Choroid plexus epithelial cell (primary cell): ENCODE data around the gene INTS6L.

ENCODE experiments used
- DNase-seq: peaks from one replicate; pipeline ENCODE4 v3.0.0-alpha.2; 2010; ENCODE audit warnings: low read depth
- H3K4me3 ChIP-seq: 2 replicates; pipeline ENCODE4 v1.5.1; 2011; ENCODE audit warnings: low read depth, mild to moderate bottlenecking, control low read depth, low read length, moderate library complexity
- TF ChIP-seq, protein P1 (sequence below): conservative IDR thresholded peaks from 2 replicates; pipeline ENCODE4 v1.5.1; 2011; ENCODE audit warnings: low read depth, mild to moderate bottlenecking, control low read depth, inconsistent platforms, low read length, moderate library complexity

Gene INTS6L

DNA sequence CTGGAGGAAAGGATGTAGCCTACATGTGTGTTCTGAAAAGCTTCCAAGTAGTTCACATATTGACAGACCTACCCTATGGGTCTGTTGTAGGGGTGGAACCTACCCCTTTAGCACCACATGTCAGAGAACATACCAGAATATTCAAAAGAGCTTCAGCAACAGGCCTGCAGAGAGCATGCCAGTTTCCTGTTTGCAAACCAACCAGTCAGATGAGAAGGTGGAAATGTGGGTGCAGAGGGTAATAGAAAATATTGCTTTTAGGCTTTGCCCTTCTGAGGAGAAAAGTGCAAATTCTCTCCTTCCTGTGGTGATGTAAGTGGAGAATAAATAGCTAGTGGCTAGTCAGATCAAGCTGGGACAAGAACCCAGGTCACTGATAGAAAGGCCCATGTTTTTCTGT, 16.4 kb downstream of the INTS6L start:
- DNase-seq = no peak
- no peak overlapping the region for H3K4me3 ChIP-seq
- TF ChIP-seq, protein P1, sequence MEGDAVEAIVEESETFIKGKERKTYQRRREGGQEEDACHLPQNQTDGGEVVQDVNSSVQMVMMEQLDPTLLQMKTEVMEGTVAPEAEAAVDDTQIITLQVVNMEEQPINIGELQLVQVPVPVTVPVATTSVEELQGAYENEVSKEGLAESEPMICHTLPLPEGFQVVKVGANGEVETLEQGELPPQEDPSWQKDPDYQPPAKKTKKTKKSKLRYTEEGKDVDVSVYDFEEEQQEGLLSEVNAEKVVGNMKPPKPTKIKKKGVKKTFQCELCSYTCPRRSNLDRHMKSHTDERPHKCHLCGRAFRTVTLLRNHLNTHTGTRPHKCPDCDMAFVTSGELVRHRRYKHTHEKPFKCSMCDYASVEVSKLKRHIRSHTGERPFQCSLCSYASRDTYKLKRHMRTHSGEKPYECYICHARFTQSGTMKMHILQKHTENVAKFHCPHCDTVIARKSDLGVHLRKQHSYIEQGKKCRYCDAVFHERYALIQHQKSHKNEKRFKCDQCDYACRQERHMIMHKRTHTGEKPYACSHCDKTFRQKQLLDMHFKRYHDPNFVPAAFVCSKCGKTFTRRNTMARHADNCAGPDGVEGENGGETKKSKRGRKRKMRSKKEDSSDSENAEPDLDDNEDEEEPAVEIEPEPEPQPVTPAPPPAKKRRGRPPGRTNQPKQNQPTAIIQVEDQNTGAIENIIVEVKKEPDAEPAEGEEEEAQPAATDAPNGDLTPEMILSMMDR = no peak

DNA sequence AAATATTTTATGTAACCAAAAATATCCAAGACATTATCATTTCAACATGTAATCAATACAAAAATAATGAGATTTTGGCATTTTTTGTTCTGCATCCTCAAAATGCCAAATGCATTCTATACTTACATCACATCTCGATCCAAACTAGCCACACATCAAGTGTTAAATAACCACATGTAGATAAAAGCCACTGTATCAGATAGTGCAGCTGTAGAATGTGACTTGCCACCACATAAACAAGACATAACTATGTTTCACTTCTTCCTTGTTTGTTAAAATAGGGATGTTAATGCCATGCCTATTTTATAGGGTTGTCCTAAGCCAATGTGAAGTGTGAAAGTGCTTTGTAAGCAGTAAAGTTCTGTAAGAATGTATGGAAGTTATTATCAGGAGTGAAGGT, 20.9 kb downstream of the INTS6L start:
- DNase-seq = no peak
- TF ChIP-seq, protein P1 = no peak
- no peak overlapping the region for H3K4me3 ChIP-seq

DNA sequence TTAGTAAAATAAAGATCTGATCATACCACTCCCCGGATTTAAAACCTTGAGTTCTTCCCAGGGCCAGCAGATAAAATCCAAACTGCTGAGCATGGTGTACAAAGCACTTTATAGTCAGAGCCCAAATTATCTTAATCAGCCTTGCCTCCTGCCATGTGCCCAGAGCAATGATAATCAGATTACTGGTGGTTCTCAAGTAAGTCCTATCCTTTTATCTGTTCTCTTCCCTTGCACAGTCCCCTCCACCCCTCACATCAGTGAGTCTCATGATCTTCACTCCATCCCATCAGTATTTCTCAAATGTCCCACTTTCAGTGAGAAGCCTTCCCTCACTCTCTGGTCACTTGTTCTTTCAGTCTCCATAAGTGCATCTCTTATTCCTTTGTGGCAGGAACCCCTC, 22.7 kb downstream of the INTS6L start:
- no peak overlapping the region for H3K4me3 ChIP-seq
- DNase-seq = no peak
- TF ChIP-seq, protein P1 = no peak

DNA sequence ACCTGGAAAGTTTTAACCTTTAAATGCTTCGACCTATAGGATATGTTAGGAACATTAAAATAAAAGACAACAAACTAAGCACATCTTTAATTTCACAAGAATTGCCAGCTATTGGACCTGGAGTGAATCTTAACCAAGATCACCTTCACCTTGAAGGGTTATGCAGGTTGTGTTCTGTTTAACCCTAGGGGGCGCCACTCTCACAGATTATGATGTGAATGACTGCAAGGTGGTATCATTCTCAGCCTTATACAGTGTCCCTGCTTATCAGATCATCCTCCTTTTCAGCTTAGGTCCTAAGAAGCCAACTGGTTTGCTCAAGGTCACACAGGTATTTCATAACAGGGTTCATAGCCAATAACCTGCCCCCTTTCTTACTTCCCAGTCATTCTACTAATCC, 23.5 kb downstream of the INTS6L start:
- TF ChIP-seq, protein P1 = no peak

DNA sequence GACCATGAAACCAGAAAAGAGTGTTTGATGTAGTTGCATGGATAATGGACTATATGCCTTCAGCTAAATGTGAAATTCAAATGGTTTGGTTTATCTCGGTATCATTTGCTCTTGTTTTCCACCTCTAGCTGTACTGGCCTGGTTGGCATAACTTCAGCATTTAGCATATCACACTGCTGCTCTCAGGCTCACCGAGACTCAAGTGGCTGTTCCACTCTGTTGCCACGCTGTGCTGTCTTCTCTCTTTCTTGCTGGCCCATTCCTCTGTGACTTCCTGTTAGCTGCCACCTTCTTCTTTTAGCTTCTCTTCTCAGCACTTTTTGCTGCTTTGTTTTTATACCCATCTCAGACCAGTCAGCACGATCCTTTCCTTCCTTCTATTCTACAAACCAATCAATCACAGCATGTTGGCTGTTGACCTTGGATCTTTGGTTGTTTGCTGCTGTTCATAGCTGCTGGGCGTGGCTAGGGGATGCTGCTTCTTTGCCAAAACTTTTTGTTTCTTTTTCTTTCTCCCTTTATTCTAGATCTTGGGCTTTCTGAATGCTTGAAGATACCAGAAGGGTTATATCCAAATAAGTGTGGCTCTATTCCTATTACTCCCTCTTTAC, 24.0 kb downstream of the INTS6L start:
- H3K4me3 ChIP-seq = no peak overlapping the region
- no peak for DNase-seq
- TF ChIP-seq, protein P1 = no peak

More for the DNA sequence above, 23.5 kb downstream of the INTS6L start:
- no peak for DNase-seq
- no peak overlapping the region for H3K4me3 ChIP-seq

DNA sequence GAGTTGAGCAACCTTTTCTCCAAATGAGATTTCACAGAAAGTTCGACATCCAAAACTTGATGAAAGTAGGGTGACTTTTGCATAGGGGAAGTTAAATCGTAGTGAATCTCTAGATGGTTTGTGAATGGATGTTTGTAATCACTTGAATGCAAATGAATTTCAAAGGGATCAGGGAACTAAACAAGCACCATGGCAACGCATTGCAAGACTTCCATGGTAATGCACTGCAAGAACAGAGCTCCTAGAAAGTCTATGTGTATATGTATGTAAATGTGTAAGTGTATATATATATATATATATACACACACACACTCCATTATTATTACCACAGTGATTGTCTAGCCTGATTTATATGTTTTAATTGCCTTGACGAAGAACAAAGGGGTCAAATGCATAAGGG, 27.3 kb downstream of the INTS6L start:
- H3K4me3 ChIP-seq = no peak overlapping the region
- TF ChIP-seq, protein P1 = no peak
- DNase-seq = no peak

DNA sequence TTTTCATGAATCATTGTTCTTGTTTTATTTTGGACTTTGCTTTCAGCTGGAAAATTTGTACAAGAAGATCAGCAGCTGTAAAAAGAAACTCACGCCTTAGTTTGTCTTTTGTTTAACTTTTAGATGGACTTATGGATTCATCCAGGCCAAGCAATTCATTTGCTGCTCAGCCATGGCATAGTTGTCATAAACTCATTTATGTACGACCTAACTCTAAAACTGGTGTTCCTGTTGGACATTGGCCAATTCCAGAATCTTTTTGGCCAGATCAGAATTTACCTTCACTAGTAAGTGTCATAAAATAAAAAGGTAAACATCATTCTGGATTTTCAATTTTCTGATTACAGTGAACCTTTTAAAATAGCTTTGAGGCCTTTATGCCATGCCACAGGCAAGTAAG, 29.1 kb downstream of the INTS6L start:
- TF ChIP-seq, protein P1 = no peak
- DNase-seq = no peak
- no peak overlapping the region for H3K4me3 ChIP-seq
